Activated CD4-positive, alpha-beta T cell treated with anti-CD3 and anti-CD28 coated beads for 4 hours (primary cell): ENCODE measurements around the gene TUBB8.
"Not testable (repeated sequence)": the region's sequence is repeated elsewhere in the genome, so short reads cannot be mapped to it uniquely, and the experiment has no call there.

Experiments
- DNase-seq, 2 donors: peaks; one replicate each; pipeline ENCODE4 v3.0.0-alpha.2; 2020

The TUBB8 gene

DNA sequence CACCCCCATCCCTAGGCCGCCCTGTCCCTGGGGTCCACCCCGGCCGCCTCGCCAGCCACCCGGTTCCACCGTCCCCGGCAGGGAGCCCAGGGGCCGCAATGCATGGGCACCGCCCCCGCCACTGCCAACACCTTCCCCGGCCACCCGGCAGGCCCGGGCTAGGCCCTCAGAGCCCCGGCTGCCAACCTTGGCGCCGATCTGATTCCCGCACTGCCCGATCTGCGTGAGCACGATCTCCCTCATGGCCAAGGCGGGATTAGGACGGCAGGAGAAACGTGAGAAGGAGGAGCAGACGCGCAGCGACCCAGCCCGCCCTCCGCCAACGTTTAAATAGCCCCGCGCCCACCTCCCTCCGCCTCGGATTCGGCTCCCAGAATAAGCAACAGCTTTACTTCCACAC lies at the start of gene TUBB8:
TSS of gene TUBB8 (minus strand) at position 301 of the 400 bp plus-strand sequence. CDS start at position 243, 58 bp downstream.
- DNase-seq, result no peak

GRCh38 chr10:96466-96865 lies 47.4 kb upstream of the TUBB8 start:
- no peak for DNase-seq

GRCh38 chr10:95356-96115 lies 46.4 kb upstream of the TUBB8 start:
- no peak for DNase-seq

GRCh38 chr10:94613-95012 lies 45.5 kb upstream of the TUBB8 start:
- DNase-seq, result no peak

DNA sequence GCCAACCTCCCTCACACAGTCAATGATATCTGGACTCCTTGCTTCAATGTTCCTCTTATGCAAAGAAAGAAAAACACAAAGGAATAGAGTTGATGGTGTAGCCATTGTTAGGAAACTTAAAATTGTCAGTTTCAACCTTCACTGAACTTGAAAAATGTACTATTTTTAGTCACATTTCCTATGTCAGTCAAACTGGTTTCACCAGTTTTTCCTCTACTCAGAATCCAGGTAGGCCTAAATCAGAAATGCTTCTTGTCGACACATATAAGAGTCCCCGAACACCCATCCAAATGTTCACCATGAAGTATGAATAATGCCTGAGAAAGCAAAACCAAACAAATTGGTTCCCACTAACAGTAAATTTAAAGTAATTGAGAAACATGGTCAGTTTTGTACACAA lies 43.8 kb upstream of the TUBB8 start:
- DNase-seq, result no peak

DNA sequence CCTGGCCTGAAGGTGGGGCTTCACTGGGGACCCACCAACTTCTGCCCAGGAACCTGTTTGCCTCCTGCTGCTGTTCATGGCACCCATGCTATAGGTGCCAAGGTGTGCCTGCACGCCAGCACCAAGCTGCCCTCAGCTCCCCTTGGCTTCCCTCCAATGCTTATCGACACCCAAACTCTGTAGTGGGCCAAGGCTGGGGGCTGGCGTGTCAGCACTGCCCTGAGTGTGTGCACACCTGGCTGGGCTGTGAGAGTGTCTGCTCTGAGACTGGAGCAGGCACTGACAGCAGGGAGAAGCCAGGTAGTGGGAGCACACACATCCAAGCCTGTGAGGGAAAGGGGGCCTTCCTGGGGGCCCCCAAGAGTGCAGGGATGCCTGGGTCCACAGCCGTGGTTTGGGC lies 43.1 kb upstream of the TUBB8 start:
- no peak for DNase-seq

DNA sequence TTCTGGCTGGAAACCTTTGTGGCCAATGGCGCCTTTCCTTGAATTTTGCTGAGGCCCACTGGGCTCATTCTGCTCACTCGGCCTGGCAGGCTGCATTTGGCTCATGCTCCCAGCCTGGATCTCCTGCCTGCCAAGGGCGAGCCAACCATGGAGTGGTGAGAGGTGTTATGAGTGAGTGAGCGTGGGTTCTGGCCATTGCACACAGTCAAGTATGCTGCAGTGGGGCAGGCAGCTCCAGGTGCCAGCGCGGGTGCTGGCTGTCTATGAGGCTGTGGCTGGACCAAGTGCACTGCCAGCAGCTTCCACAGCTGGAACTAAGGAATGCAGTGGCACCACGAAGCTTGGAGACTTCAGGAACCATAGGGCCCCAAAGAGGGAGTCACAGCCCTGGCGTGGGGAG lies 42.2 kb upstream of the TUBB8 start:
- no peak for DNase-seq

DNA sequence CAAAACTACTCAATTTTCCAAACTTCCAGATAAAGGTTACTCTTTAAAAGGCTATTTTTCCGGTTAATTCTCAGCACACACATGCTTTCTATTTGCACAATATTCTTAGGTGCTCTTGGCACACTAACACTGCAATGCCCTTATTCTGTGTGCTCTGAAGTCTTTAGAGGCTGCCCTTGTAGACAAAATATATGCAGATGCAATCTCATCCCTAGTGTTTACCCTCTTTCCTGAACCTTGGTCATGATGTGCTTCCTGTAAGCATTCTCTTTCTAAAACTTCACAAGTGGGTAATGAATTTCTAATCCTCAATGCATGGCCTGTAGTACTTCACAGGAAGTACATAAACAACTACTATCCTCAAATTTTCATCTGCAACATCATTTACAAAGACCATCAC lies 41.1 kb upstream of the TUBB8 start:
- DNase-seq, result no peak

- no peak for DNase-seq
These were observed 40.2 kb upstream of the TUBB8 start for GRCh38 chr10:89248-89647.

DNA sequence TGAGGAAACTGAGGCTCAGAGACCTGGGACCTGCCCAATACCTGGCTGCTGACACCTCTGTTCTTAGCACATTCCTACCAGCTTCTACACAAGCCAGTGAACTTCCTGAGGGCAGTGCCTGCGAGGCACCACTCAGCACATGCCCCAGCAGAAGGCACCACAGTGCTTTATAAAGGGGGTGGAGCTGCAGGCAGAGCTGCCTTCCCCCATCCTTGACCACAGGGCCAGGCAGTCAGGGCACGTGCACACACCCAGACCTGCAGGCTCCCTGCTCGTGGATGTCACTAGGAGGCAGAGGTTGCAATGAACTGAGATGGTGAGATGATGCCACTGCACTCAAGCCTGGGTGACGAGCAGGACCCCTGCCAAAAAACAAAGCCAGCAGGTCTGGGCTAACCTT lies 39.2 kb upstream of the TUBB8 start:
- no peak for DNase-seq

DNA sequence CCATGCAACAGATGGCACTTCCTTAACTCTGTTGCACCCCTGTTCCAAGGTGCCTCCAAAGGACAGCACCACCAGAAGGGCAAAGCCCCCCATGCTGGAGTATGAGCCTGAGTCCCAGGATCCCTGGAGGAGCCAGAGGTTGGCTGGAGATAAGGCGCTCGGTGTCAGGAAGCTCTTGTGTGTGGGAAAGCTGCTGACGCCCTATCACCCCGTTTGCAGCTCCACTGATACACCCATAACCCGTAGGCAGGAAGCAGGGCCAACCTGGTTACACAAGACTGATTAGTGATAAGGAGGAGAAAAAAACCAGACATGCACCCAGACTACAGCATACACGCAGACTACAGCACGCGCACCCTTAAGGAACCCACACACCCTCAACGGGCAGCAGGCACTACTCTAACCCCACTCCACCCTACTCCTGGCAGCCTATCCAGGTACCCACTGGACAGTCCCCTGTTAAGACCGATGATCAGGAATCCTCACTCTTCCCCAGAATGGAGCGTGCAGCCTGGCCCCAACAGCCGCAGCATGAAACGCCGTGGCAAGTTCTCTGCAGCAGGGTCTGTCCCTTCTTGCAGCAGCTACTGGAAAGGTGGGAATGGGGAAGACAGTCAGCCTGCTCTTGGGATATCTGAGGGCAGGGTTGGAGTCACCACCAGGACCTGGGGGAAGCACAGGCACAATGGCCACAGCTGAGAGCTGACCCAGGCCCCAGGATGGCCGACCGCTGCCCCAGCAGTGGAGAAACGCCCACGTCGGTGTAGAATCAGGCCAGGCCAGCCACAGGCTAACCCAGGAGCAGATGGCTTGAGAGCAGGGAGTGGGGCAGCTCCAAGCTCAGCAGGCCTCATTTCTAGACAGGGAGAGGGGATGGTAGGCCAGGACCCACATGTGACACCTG lies 38.3 kb upstream of the TUBB8 start:
- DNase-seq, result no peak

DNA sequence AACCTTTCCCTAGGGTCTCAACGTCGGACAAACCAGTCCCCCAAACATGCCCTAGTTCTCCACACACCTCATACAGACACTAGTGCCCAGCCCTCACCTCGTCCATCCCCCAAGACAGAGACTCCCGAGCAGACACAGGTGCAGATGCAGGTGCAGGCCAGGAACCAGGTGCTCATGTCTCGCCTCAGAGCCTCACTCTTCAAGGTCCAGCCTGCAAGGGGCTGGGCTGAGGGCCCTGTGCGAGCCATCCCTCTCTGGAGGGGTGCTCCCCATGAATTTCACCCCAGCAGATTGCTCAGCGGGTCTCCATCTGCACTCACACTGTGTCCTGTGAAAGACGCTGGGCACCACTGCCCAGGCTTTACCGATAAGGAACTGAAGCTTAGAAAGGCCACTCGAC lies 36.9 kb upstream of the TUBB8 start:
- no peak for DNase-seq

GRCh38 chr10:85044-85443 lies 35.9 kb upstream of the TUBB8 start:
- DNase-seq, result no peak

- DNase-seq, result no peak
These were observed 34.9 kb upstream of the TUBB8 start for GRCh38 chr10:83930-84530.

DNA sequence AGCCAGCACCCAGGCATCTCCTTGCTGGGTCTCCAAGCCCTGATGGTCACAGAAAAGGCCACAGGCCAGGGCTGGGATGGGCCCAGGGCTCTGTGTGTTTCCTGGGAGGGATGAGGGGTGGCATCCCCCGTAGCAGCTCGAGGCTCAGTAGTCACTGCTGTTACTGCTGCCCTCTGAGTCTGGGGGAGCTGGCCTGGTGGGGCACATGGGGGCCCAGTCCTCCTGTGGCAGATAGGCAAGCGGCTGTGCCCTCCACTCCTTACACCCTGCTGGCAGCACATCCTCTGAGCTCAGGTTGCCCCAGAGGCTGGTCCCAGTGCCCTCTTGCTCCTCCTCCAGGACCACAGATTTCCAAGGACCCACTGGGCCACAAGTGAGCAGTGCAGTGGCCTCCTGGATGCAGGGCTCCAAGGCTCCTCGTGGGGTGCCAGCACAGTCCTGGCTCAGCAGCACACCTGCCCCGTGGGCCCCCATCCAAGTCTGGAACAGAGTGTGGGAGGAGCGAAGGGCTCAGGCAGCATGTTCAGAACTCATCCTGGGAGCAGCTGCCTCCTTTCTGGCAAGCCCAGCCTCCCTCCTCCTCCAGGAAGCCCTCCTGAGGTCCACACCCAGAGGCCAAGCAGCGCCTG lies 31.5 kb upstream of the TUBB8 start:
- no peak for DNase-seq

GRCh38 chr10:79532-80215 lies 30.6 kb upstream of the TUBB8 start:
- DNase-seq, result no peak

GRCh38 chr10:78556-78955 lies 29.5 kb upstream of the TUBB8 start:
- DNase-seq, result no peak

GRCh38 chr10:74266-74621 lies 25.1 kb upstream of the TUBB8 start:
- not testable (repeated sequence) for DNase-seq

- peak; percentile 24 to 37 for DNase-seq
These were observed 24.6 kb upstream of the TUBB8 start for GRCh38 chr10:73543-74265.

GRCh38 chr10:68156-68555 lies 19.1 kb upstream of the TUBB8 start:
- not testable (repeated sequence) for DNase-seq

GRCh38 chr10:49926-50325 lies 830 bp upstream of the TUBB8 start:
- not testable (repeated sequence) for DNase-seq

DNA sequence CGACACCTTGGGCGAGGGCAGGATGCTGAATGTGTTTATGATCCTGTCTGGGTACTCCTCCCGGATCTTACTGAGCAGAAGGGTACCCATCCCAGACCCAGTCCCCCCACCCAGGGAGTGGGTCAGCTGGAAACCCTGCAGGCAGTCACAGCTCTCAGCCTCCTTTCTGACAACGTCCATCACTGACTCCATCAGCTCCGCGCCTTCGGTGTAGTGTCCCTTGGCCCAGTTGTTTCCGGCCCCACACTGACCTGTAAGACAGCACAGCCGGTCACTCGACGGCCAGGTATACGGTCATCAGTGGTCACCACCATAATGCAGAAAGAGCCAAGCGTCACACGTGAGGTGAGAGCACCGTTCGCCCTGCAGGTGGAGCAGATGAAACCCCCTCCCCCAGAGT lies 1.2 kb downstream of the TUBB8 start:
- DNase-seq, result not testable (repeated sequence)
